COLO668 (cell line): Measurements from ENCODE around the gene CDH18.

ENCODE experiments used
- DNase-seq: peaks from one replicate; lab custom pipeline; 2025; ENCODE audit not compliant: unreplicated experiment; lab: John Stamatoyannopoulos, UW

CDH18 gene

GRCh38 chr5:19739671-19740070 lies 248.3 kb downstream of the CDH18 start:
- no peak for DNase-seq

GRCh38 chr5:19734776-19735175 lies 253.2 kb downstream of the CDH18 start:
- DNase-seq, result peak; percentile 66

- DNase-seq, result no peak
Observed at GRCh38 chr5:19733612-19734495, 254.1 kb downstream of the CDH18 start.

GRCh38 chr5:19728571-19728970 lies 259.4 kb downstream of the CDH18 start:
- no peak for DNase-seq

- DNase-seq, result no peak
Observed at GRCh38 chr5:19719109-19719508, 268.9 kb downstream of the CDH18 start.

- peak; percentile 14 for DNase-seq
Observed at GRCh38 chr5:19713740-19714139, 274.3 kb downstream of the CDH18 start.

- no peak for DNase-seq
Observed at GRCh38 chr5:19709403-19709802, 278.6 kb downstream of the CDH18 start.

GRCh38 chr5:19706776-19707175 lies 281.2 kb downstream of the CDH18 start:
- no peak for DNase-seq

GRCh38 chr5:19701731-19702130 lies 286.3 kb downstream of the CDH18 start:
- no peak for DNase-seq

GRCh38 chr5:19694949-19695611 lies 292.9 kb downstream of the CDH18 start:
- no peak for DNase-seq

GRCh38 chr5:19690978-19691377 lies 297.0 kb downstream of the CDH18 start:
- no peak for DNase-seq

- DNase-seq, result no peak
Observed at GRCh38 chr5:19685473-19685872, 302.5 kb downstream of the CDH18 start.

GRCh38 chr5:19676895-19677294 lies 311.1 kb downstream of the CDH18 start:
- no peak for DNase-seq

- no peak for DNase-seq
Observed at GRCh38 chr5:19660679-19661078, 327.3 kb downstream of the CDH18 start.

- no peak for DNase-seq
Observed at GRCh38 chr5:19655627-19656026, 332.4 kb downstream of the CDH18 start.

- DNase-seq, result no peak
Observed at GRCh38 chr5:19638461-19638860, 349.5 kb downstream of the CDH18 start.

- DNase-seq, result no peak
Observed at GRCh38 chr5:19630876-19631275, 357.1 kb downstream of the CDH18 start.

- no peak for DNase-seq
Observed at GRCh38 chr5:19626211-19626610, 361.8 kb downstream of the CDH18 start.

GRCh38 chr5:19625562-19625961 lies 362.4 kb downstream of the CDH18 start:
- no peak for DNase-seq

GRCh38 chr5:19619571-19619970 lies 368.4 kb downstream of the CDH18 start:
- no peak for DNase-seq

- no peak for DNase-seq
Observed at GRCh38 chr5:19616701-19617215, 371.2 kb downstream of the CDH18 start.

GRCh38 chr5:19615661-19616060 lies 372.3 kb downstream of the CDH18 start:
- no peak for DNase-seq
